ENCODE data around the gene CASK. TPM values are rescaled to one million over a fixed set of nuclear protein-coding genes. Genes with fewer than 3 reads are reported as not detected.

CASK gene
- total RNA-seq, 1 experiment from 2014 or later = 163 TPM

- no peak overlapping the region for H3K4me3 Mint-ChIP-seq (ENCODE audit: unreplicated experiment)
- H3K36me3 Mint-ChIP-seq (ENCODE audit: insufficient read depth, unreplicated experiment) = peaks cover 11% of the 10 kb centered on the region
- H3K27ac Mint-ChIP-seq (ENCODE audit: unreplicated experiment) = no peak overlapping the region
- Histone ChIP-seq H3K36me3 (ENCODE audit: control insufficient read depth, insufficient read depth, low read length) (no peaks in the 10 kb centered on the region), H3K9me3 (no peaks in the 10 kb centered on the region), H3K4me1 (no peaks in the 10 kb centered on the region), H3K4me3 (ENCODE audit: low read depth, low read length) (no peak overlapping the region), H3K27me3 (replicated peaks; ENCODE audit: control insufficient read depth, insufficient read depth, low read length) (no peaks in the 10 kb centered on the region)
- H3K4me1 Mint-ChIP-seq (ENCODE audit: low read depth, unreplicated experiment) = no peaks in the 10 kb centered on the region
- CTCF ChIA-PET = no interaction called here
- intact Hi-C loops (cut with micrococcal nuclease; ENCODE audit: unreplicated experiment) = no loop called here
- H3K27me3 Mint-ChIP-seq (ENCODE audit: insufficient read depth, unreplicated experiment) = no peaks in the 10 kb centered on the region
- POLR2A ChIA-PET = no interaction called here
- DNase-seq = no peak
- TF ChIP-seq, protein P1, sequence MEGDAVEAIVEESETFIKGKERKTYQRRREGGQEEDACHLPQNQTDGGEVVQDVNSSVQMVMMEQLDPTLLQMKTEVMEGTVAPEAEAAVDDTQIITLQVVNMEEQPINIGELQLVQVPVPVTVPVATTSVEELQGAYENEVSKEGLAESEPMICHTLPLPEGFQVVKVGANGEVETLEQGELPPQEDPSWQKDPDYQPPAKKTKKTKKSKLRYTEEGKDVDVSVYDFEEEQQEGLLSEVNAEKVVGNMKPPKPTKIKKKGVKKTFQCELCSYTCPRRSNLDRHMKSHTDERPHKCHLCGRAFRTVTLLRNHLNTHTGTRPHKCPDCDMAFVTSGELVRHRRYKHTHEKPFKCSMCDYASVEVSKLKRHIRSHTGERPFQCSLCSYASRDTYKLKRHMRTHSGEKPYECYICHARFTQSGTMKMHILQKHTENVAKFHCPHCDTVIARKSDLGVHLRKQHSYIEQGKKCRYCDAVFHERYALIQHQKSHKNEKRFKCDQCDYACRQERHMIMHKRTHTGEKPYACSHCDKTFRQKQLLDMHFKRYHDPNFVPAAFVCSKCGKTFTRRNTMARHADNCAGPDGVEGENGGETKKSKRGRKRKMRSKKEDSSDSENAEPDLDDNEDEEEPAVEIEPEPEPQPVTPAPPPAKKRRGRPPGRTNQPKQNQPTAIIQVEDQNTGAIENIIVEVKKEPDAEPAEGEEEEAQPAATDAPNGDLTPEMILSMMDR (IDR thresholded peaks at IDR 0.05; ENCODE audit: insufficient read depth in 1 of 2, low read depth in 1 of 2, low read length in 1 of 2, severe bottlenecking in 1 of 2, unreplicated experiment in 1 of 2) = no peak
- no peaks in the 10 kb centered on the region for H3K9me3 Mint-ChIP-seq (ENCODE audit: unreplicated experiment)
- BruUV-seq (replicated peaks) = no TSS peak
Observed at GRCh38 chrX:41750716-41751115, 172.6 kb downstream of the CASK start.

- no TSS peak for BruUV-seq (replicated peaks)
- Histone ChIP-seq H3K27me3 (replicated peaks; ENCODE audit: control insufficient read depth, insufficient read depth, low read length) (no peaks in the 10 kb centered on the region), H3K36me3 (ENCODE audit: control insufficient read depth, insufficient read depth, low read length) (no peaks in the 10 kb centered on the region), H3K4me1 (no peaks in the 10 kb centered on the region), H3K9me3 (no peaks in the 10 kb centered on the region), H3K4me3 (ENCODE audit: low read depth, low read length) (no peak overlapping the region)
- Mint-ChIP-seq H3K36me3 (ENCODE audit: insufficient read depth, unreplicated experiment) (peaks cover 40% of the 10 kb centered on the region), H3K27me3 (ENCODE audit: insufficient read depth, unreplicated experiment) (no peaks in the 10 kb centered on the region), H3K4me3 (ENCODE audit: unreplicated experiment) (no peak overlapping the region), H3K4me1 (ENCODE audit: low read depth, unreplicated experiment) (peaks cover 7% of the 10 kb centered on the region), H3K27ac (ENCODE audit: unreplicated experiment) (no peak overlapping the region), H3K9me3 (ENCODE audit: unreplicated experiment) (no peaks in the 10 kb centered on the region)
- CTCF ChIA-PET = no interaction called here
- POLR2A ChIA-PET = no interaction called here
- intact Hi-C loops (cut with micrococcal nuclease; ENCODE audit: unreplicated experiment) = no loop called here
- TF ChIP-seq, protein P1 (IDR thresholded peaks at IDR 0.05; ENCODE audit: insufficient read depth in 1 of 2, low read depth in 1 of 2, low read length in 1 of 2, severe bottlenecking in 1 of 2, unreplicated experiment in 1 of 2) = no peak
- no peak for DNase-seq
Observed at GRCh38 chrX:41739871-41740270, 183.5 kb downstream of the CASK start.

DNA sequence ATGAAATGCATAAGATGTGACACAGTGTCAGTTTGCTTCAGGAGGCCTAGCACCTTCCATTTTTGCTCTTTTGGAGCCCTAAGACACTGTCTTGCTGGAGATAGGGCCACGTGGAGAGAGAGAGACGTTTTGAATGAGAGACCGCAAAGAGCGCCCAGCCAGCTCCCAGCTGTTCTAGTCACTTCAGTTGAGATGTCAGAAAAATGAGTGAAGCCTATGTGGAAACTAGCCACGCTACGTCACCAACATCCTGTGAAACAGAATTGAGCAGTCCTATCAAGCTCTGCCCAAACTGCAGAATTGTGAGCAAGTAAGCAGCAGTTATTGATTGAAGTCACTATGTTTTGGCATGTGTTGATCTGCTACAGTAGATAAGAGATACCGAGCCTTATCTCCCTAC, 186.3 kb downstream of the CASK start:
- Histone ChIP-seq H3K9me3 (no peaks in the 10 kb centered on the region), H3K27me3 (replicated peaks; ENCODE audit: control insufficient read depth, insufficient read depth, low read length) (no peaks in the 10 kb centered on the region), H3K4me3 (ENCODE audit: low read depth, low read length) (no peak overlapping the region), H3K36me3 (ENCODE audit: control insufficient read depth, insufficient read depth, low read length) (peaks cover 1% of the 10 kb centered on the region; the same call in 1 of the 2 replicates), H3K4me1 (no peaks in the 10 kb centered on the region)
- CTCF ChIA-PET = no interaction called here
- Mint-ChIP-seq H3K36me3 (ENCODE audit: insufficient read depth, unreplicated experiment) (peaks cover 31% of the 10 kb centered on the region), H3K27ac (ENCODE audit: unreplicated experiment) (no peak overlapping the region), H3K4me1 (ENCODE audit: low read depth, unreplicated experiment) (peaks cover 7% of the 10 kb centered on the region), H3K27me3 (ENCODE audit: insufficient read depth, unreplicated experiment) (no peaks in the 10 kb centered on the region), H3K9me3 (ENCODE audit: unreplicated experiment) (no peaks in the 10 kb centered on the region), H3K4me3 (ENCODE audit: unreplicated experiment) (no peak overlapping the region)
- POLR2A ChIA-PET = no interaction called here
- BruUV-seq (replicated peaks) = no TSS peak
- intact Hi-C loops (cut with micrococcal nuclease; ENCODE audit: unreplicated experiment) = no loop called here
- TF ChIP-seq, protein P1 (IDR thresholded peaks at IDR 0.05; ENCODE audit: insufficient read depth in 1 of 2, low read depth in 1 of 2, low read length in 1 of 2, severe bottlenecking in 1 of 2, unreplicated experiment in 1 of 2) = no peak
- no peak for DNase-seq
